Psoas muscle (tissue), 8 donors: ENCODE measurements around the gene SLC1A3. TPM values are rescaled to one million over a fixed set of nuclear protein-coding genes. Genes with fewer than 3 reads are reported as not detected.

Experiments used
- ATAC-seq, 4 donors: fragments of 200-7000 bp; cut with Tn5 transposase; one replicate each; pipeline ENCODE4 v1.9.1; 2020; ENCODE audit warnings: moderate library complexity in 3 of 4, mild to moderate bottlenecking in 2 of 4
- DNase-seq, 2 donors: peaks; one replicate each; pipeline ENCODE4 v3.0.0-alpha.2; 2020
- H3K27ac ChIP-seq: fragments of 200-600 bp; one replicate; pipeline ENCODE4 v1.8.0; 2022
- H3K27me3 ChIP-seq, 3 donors: fragments of 200-600 bp in 1 of 3; one replicate each; pipeline versions ENCODE4 v1.6.1 to v1.8.0; 2013 to 2022; ENCODE audit warnings: low read length in 2 of 3, mild to moderate bottlenecking in 2 of 3, moderate library complexity in 1 of 3; ENCODE audit not compliant: insufficient read depth in 3 of 3
- H3K36me3 ChIP-seq, 2 donors: fragments of 200-600 bp in 1 of 2; one replicate each; pipeline versions ENCODE4 v1.6.1 to v1.8.0; 2013 to 2022; ENCODE audit warnings: low read depth in 1 of 2, mild to moderate bottlenecking in 1 of 2, moderate library complexity in 1 of 2; ENCODE audit not compliant: insufficient read depth in 1 of 2
- H3K4me1 ChIP-seq: fragments of 200-600 bp; one replicate; pipeline ENCODE4 v1.8.0; 2022
- H3K4me3 ChIP-seq: fragments of 200-600 bp; one replicate; pipeline ENCODE4 v1.8.0; 2022; ENCODE audit warnings: mild to moderate bottlenecking
- H3K9me3 ChIP-seq: fragments of 200-600 bp; one replicate; pipeline ENCODE4 v1.8.0; 2022
- WGBS, 3 donors: extraction: QIAGEN DNeasy Blood & Tissue Kit; methylation state at CpG; one replicate each; pipeline versions ENCODE4 v1.1.6 to v1.1.7; 2013; 5-methylcytosine and 5-hydroxymethylcytosine counted together
- intact Hi-C, 2 donors: fragments of 100-400 bp; cut with DNase I; formaldehyde crosslinking; loops; one replicate each; pipeline versions ENCODE4 v1.11.0 to v1.14.2; 2022
- polyA plus RNA-seq, 3 donors: library from polyadenylated mRNA; stranded (reverse); fragments of 200-250 nt; gene quantifications; one replicate each; pipeline ENCODE4 v1.2.3, GENCODE V29; 2013
- total RNA-seq, 4 donors: library from RNA; stranded (reverse); fragmentation: NEBNext Ultra II Directional in 2 of 4; extraction: Animal tissue kit (Norgen Biotek cat#: 25700) in 2 of 4; gene quantifications; one replicate each; pipeline versions ENCODE4 v1.2.1 to v1.2.4, GENCODE V29; 2021 to 2023
- TF ChIP-seq, protein P1 (sequence below): fragments of 200-600 bp; IDR thresholded peaks from one replicate; pipeline ENCODE4 v1.8.0; 2022; ENCODE audit warnings: antibody characterized with exemption
- donor health status: healthy with polysubstance abuse.
- donor health status: DM: no; HTN: no; CAD: no; lungs with moderate emphysema.
- donor health status: Bipolar disorder and iron deficiency.
- donor health status: healthy.
- donor health status: DM: yes; HTN: yes; CAD: no.
- donor health status: DM: no; HTN: no; CAD: no.
- donor health status: DM: no; HTN: no; CAD: no.
- donor health status: DM: yes; HTN: yes; CAD: no.

The SLC1A3 gene
- total and polyA plus RNA-seq, 7 donors: 9.6 to 25.3 (median 17.4) TPM

DNA sequence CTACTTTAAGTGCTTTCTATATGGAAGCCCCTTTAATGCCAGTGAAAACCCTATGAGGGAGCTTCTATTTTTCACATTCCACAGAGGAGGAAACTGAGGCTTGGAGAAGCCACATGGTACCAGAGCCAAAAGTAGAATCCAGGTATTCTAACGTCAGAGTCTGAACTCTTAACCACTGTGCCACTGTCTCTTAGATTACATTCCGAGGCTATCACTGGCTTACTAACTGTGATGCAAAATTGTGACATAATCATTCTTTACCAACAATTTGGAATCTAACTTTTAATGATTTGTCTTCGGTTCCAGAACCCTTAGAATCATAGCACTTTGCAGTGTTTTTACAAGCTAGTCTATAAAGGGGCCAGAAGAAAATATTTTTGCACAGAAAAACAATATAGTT, 59.2 kb downstream of the SLC1A3 start:
- intact Hi-C loops: no loop called here
- no peak for DNase-seq
- H3K4me1 ChIP-seq: no peaks in the 10 kb centered on the region
- no peaks in the 10 kb centered on the region for H3K27me3 ChIP-seq
- 73 to 94% (median 79%) methylated on average over 3 of the region's 3 CpGs for WGBS, 3 donors
- H3K9me3 ChIP-seq: no peaks in the 10 kb centered on the region
- no peak overlapping the region for H3K4me3 ChIP-seq
- H3K27ac ChIP-seq: no peak overlapping the region
- H3K36me3 ChIP-seq: peaks cover 0 to under 1% of the 10 kb centered on the region in 2 donors
- TF ChIP-seq, protein P1, sequence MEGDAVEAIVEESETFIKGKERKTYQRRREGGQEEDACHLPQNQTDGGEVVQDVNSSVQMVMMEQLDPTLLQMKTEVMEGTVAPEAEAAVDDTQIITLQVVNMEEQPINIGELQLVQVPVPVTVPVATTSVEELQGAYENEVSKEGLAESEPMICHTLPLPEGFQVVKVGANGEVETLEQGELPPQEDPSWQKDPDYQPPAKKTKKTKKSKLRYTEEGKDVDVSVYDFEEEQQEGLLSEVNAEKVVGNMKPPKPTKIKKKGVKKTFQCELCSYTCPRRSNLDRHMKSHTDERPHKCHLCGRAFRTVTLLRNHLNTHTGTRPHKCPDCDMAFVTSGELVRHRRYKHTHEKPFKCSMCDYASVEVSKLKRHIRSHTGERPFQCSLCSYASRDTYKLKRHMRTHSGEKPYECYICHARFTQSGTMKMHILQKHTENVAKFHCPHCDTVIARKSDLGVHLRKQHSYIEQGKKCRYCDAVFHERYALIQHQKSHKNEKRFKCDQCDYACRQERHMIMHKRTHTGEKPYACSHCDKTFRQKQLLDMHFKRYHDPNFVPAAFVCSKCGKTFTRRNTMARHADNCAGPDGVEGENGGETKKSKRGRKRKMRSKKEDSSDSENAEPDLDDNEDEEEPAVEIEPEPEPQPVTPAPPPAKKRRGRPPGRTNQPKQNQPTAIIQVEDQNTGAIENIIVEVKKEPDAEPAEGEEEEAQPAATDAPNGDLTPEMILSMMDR: no peak
- ATAC-seq: no peak

DNA sequence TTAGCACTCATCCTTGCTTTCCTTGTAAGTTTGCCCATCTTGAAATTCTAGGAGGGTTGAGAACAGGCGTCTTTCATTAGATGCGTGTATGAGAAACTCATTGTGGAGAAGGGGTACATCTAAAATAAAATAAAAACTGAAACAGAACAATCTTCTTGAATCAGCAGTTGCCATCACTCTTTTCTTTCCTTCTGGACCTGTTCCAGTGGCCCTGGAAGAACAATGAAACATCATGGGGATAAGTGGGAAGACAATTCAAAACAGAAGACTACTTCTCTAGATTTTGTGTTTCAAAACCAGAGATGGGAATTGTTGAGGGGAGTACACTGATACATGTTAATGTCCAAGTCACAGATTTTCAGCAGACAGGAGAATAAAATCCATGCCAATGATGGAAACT, 59.9 kb downstream of the SLC1A3 start:
- 82 to 95% (median 94%) methylated on average over 2 of the region's 2 CpGs for WGBS, 3 donors

DNA sequence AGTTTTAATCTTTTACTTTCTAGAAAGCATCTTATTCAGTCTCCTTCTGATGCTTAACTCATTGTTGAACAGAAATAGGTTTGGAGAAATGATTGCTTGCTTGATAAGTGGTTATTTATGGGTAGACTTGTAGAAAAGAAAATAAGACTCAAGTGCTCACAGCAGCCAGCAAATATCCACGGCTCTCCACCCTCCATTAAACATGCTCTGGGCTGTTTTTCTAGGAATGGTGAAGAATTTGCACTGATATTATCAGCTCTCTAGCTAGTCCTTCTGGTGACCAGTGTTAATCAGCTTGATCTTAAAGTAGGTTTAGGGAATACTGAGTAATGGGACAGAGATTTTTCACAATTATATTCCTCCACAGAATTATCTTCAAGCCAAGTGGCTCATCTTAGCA, 60.6 kb downstream of the SLC1A3 start:
- H3K27ac ChIP-seq: no peak overlapping the region
- H3K4me3 ChIP-seq: no peak overlapping the region
- no peaks in the 10 kb centered on the region for H3K9me3 ChIP-seq
- 43 to 52% (median 44%) methylated on average over 1 of the region's 1 CpG for WGBS, 3 donors
- H3K27me3 ChIP-seq: no peaks in the 10 kb centered on the region
- TF ChIP-seq, protein P1: no peak
- intact Hi-C loops: no loop called here
- peaks cover 0 to 14% of the 10 kb centered on the region in 2 donors for H3K36me3 ChIP-seq
- no peak for ATAC-seq
- DNase-seq: no peak
- H3K4me1 ChIP-seq: no peaks in the 10 kb centered on the region

More for the DNA sequence above, 59.9 kb downstream of the SLC1A3 start:
- H3K27me3 ChIP-seq: no peaks in the 10 kb centered on the region
- H3K27ac ChIP-seq: no peak overlapping the region
- H3K36me3 ChIP-seq: peaks cover 0 to 7% of the 10 kb centered on the region in 2 donors
- ATAC-seq (no peak), DNase-seq (no peak)
- H3K9me3 ChIP-seq: no peaks in the 10 kb centered on the region
- intact Hi-C loops: no loop called here
- TF ChIP-seq, protein P1: no peak
- no peaks in the 10 kb centered on the region for H3K4me1 ChIP-seq
- H3K4me3 ChIP-seq: no peak overlapping the region

DNA sequence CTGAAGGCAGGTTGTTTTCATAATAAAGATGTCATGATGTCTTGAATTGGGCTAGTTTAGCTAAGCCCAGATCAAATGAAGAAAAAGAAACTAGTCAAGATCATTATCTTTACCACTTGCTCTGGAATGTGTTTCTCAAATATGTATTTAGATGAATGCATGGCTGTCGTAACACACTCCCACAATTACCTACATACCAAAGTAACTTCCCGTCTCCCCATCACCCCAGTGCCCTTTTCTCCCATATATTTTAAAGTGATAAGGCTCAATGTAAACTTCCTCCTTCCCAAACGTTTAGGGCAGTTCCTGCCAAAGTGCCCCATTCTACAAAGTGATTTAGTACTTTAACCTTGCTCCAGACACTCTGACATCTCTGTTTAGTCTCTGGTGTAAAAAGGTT, 61.4 kb downstream of the SLC1A3 start:
- H3K4me3 ChIP-seq: no peak overlapping the region
- H3K36me3 ChIP-seq: peaks cover 0 to 22% of the 10 kb centered on the region in 2 donors
- WGBS, 3 donors: 52 to 63% (median 62%) methylated on average over 3 of the region's 3 CpGs
- peaks cover 5% of the 10 kb centered on the region for H3K4me1 ChIP-seq
- TF ChIP-seq, protein P1: no peak
- intact Hi-C loops: no loop called here
- DNase-seq (no peak), ATAC-seq (no peak)
- no peak overlapping the region for H3K27ac ChIP-seq
- no peaks in the 10 kb centered on the region for H3K27me3 ChIP-seq
- H3K9me3 ChIP-seq: no peaks in the 10 kb centered on the region

DNA sequence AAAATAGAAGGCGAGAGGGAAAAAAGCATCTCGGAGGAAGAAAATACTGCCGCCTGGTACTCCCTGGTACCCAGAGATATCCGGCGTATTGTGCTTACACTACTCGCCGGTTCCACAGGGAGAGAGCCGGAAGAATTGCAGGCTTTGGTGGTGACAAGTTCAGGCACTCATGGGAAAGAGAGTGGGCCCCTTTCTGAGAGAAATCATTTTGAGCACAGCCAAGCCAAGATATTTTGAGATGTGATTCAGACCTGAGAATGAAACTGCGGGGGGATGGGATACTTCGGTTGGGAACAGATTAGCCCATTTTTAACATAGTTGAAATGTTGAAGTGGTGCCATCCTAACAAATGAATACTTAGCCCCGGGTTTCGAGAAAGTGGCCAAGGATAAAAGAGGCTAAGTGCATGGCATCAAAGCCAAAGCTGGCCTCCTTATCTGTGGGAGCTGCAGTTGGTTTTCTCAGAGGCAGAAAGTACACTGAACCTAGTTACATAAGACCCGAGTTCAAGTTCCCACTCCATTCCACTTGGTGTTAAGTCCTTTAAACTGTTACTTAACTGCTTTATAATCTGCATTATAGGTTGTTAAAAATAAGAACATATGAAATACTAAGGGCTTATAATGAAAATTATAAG, 62.7 kb downstream of the SLC1A3 start:
- intact Hi-C loops: no loop called here
- Histone ChIP-seq H3K27ac (no peak overlapping the region), H3K27me3 (no peaks in the 10 kb centered on the region), H3K36me3 (peaks cover 0 to 36% of the 10 kb centered on the region in 2 donors), H3K4me3 (no peak overlapping the region), H3K4me1 (peaks cover 10% of the 10 kb centered on the region), H3K9me3 (no peaks in the 10 kb centered on the region)
- TF ChIP-seq, protein P1: no peak
- no peak for DNase-seq
- ATAC-seq: peak in 1 of 4 donors; percentile 27
- 89 to 91% (median 90%) methylated on average over 13 of the region's 13 CpGs for WGBS, 3 donors
